ENCODE data around the gene ZNF784.

DNA sequence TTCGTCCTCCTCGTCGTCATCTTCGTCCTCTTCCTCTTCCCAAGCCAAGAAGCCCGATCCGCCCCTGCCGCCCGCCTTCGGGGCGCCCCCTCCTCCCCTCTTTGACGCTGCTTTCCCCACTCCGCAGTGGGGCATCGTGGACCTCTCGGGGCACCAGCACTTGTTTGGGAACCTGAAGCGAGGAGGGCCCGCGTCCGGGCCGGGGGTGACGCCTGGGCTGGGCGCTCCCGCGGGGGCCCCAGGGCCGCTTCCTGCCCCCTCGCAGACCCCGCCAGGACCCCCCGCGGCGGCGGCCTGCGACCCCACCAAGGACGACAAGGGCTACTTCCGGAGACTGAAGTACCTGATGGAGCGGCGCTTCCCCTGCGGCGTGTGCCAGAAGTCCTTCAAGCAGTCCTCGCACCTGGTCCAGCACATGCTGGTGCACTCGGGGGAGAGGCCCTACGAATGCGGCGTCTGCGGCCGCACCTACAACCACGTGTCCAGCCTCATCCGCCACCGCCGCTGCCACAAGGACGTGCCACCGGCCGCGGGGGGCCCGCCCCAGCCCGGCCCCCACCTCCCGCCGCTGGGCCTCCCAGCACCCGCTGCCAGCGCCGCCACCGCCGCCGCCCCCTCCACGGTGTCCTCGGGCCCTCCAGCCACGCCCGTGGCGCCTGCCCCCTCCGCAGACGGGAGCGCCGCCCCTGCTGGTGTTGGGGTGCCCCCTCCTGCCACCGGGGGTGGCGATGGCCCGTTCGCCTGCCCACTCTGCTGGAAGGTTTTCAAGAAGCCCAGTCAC, 10.2 kb downstream of the ZNF784 start:
- TF ChIP-seq CTCF (IDR thresholded peaks at IDR 0.05) (no peak), POLR2AphosphoS5 (IDR thresholded peaks at IDR 0.05) (no peak), POLR2A (IDR thresholded peaks at IDR 0.05) (no peak)
